Measurements from ENCODE around the gene CDH4.

DNA sequence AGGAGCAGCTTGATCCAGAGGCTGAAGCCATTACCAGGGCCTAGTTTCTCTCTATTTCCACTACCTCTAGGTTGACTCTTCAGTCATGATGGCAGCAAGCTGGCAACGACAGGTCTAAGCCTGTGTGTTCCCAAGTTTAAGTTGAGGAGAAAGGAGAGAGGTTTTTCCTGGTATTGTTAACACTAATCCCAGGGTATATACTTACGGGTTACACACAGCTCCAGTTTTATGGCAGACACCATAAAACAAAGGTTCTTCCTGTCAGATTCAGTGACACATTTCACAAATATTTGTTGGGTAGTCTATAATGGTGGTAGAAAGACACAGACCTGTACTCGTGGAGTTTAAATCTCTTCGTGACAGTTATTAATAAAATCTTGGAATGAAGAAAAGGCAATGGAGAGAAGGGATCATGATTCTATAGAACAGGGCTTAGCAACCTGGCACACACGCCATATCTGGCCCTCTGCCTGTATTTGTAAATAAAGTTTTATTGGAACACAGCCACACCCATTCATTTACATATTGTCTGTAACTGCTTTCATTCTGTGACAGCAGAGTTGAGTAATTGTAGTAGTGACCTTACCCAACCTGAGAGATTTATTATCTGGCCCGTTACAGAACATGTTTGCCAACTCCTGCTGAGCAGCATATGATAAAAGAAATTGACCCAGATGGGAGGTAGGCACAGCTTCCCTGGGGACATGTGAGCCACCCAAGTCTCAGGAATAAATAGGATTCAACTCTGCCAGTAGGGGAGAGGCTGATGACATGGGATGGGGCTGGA is 323.3 kb downstream of the CDH4 start:
- TF ChIP-seq, protein P1, sequence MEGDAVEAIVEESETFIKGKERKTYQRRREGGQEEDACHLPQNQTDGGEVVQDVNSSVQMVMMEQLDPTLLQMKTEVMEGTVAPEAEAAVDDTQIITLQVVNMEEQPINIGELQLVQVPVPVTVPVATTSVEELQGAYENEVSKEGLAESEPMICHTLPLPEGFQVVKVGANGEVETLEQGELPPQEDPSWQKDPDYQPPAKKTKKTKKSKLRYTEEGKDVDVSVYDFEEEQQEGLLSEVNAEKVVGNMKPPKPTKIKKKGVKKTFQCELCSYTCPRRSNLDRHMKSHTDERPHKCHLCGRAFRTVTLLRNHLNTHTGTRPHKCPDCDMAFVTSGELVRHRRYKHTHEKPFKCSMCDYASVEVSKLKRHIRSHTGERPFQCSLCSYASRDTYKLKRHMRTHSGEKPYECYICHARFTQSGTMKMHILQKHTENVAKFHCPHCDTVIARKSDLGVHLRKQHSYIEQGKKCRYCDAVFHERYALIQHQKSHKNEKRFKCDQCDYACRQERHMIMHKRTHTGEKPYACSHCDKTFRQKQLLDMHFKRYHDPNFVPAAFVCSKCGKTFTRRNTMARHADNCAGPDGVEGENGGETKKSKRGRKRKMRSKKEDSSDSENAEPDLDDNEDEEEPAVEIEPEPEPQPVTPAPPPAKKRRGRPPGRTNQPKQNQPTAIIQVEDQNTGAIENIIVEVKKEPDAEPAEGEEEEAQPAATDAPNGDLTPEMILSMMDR (tag by site-specific recombination; IDR thresholded peaks at IDR 0.05), result no peak
- TF ChIP-seq ZNF155 (tag by site-specific recombination; IDR thresholded peaks at IDR 0.05) (no peak), ZNF426 (tag by site-specific recombination; IDR thresholded peaks at IDR 0.05) (no peak), ZNF677 (tag by site-specific recombination; IDR thresholded peaks at IDR 0.05) (no peak), SETDB1 (IDR thresholded peaks at IDR 0.05; ENCODE audit: insufficient read length, low read length) (no peak), YY1 (tag by site-specific recombination; IDR thresholded peaks at IDR 0.05) (0 out of 2 replicates have a peak, but pooled peaks have one; percentile 27), ZNF146 (tag by site-specific recombination; IDR thresholded peaks at IDR 0.05) (no peak), ZNF133 (tag by site-specific recombination; IDR thresholded peaks at IDR 0.05) (no peak), ZNF76 (tag by site-specific recombination; IDR thresholded peaks at IDR 0.05; ENCODE audit: borderline replicate concordance, low read depth) (no peak), ZNF776 (tag by site-specific recombination; IDR thresholded peaks at IDR 0.05; ENCODE audit: borderline replicate concordance) (no peak), ZNF248 (tag by site-specific recombination; IDR thresholded peaks at IDR 0.05) (no peak)
